ENCODE data around the gene TRIM27.
A peak's percentile ranks its signal among the peaks of the same experiment; 100 is the strongest.
"Not testable (repeated sequence)": the region's sequence is repeated elsewhere in the genome, so short reads cannot be mapped to it uniquely, and the experiment has no call there.

Gene TRIM27

DNA sequence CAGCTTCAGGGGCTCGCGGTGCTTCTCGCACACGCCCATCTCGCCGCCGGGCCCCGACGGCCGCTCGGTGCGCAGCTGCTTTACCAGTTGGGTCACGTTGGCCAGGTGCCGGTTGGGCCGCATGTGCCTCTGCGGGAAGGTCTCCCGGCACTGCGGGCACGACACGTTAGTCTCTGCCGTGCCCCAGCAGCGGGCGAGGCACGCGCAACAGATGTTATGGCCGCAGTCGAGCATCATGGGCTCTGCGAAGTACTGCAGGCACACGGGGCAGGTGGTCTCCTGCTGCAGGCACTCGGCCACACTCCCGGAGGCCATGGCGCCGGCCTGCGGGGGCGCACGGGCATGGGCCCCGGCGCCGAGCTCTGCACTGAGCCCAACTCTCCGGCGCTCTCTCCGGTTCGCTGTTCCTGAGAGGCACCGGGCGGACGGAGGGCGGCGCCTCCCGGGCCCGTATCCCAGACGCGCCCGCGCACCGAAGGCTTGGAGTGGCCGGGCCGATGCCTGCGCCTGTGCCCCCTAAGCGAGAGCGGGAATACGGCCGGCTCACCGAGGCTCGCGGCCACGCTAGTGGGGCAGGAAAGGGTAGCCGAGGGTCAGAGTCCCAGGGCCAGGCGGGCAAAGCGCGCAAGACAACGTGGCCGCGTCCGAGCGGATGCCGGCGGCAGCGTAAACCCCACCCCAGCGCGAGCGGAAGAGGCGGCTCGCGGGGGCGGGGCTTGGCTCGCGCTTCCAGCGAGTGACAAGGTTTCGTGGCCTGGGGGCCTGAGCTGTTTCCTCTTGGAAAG is at the start of gene TRIM27:
TSS of gene TRIM27 (minus strand) at position 668 of the 785 bp plus-strand sequence. CDS start at position 315, 353 bp downstream.
- peak; percentile 83 for DNase-seq (ENCODE audit: low read depth)

DNA sequence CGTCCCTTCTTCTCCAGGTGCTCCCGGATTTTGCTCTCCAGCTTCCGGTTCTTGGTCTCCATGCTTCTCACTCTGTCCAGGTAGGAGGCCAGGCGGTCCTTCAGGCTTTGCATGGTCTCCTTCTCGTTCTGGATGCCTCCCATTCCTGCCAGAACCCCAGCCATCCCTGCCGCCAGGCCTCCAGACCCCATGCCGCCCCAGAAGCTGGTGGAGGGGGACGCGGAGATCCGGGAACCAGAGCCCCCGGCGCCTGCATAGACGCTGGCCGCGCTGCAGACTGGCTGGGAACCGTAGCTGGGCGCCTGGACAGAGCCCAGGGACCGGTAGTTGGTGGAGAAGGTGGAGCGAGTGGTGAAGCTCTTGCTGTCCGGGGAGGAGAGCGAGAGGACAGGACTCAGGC is 46.3 kb upstream of the TRIM27 start:
- DNase-seq (ENCODE audit: low read depth), result not testable (repeated sequence)

- no peak for DNase-seq (ENCODE audit: low read depth)
These were observed 45.3 kb upstream of the TRIM27 start for GRCh38 chr6:28969129-28969528.

GRCh38 chr6:28968476-28968875 is 44.7 kb upstream of the TRIM27 start:
- no peak for DNase-seq (ENCODE audit: low read depth)

DNA sequence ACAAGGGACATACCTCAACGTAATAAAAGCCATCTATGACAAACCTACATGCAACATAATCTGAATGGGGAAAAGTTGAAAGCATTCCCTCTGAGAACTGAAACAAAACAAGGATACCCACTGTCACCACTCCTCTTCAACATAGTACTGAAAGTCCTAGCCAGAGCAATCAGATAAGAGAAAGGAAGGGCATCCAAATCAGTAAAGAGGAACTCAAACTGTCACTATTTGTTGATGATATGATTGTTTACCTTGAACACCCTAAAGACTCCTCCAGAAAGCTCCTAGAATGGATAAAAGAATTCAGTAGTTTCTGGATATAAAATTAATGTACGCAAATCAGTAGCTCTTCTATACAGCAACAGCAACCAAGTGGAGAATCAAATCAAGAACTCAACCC is 41.9 kb upstream of the TRIM27 start:
- DNase-seq (ENCODE audit: low read depth), result no peak

- no peak for DNase-seq (ENCODE audit: low read depth)
These were observed 37.2 kb upstream of the TRIM27 start for GRCh38 chr6:28960846-28961500.

DNA sequence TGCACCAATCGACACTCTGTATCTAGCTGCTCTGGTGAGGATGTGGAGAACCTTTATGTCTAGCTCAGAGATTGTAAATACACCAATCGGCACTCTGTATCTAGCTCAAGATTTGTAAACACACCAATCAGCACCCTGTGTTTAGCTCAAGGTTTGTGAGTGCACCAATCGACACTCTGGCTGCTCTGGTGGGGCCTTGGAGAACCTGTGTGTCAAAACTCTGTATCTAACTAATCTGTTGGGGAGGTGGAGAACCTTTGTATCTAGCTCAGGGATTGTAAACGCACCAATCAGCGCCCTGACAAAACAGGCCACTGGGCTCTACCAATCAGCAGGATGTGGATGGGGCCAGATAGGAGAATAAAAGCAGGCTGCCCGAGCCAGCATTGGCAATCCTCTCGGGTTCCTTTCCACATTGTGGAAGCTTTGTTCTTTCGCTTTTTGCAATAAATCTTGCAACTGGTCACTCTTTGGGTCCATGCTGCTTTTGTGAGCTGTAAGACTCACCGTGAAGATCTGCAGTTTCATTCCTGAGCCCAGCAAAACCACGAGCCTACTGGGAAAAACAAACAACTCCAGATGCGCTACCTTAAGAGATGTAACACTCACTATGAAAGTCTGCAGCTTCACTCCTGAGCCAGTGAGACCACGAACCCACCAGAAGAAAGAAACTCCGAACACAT is 34.9 kb upstream of the TRIM27 start:
- DNase-seq (ENCODE audit: low read depth), result not testable (repeated sequence)

DNA sequence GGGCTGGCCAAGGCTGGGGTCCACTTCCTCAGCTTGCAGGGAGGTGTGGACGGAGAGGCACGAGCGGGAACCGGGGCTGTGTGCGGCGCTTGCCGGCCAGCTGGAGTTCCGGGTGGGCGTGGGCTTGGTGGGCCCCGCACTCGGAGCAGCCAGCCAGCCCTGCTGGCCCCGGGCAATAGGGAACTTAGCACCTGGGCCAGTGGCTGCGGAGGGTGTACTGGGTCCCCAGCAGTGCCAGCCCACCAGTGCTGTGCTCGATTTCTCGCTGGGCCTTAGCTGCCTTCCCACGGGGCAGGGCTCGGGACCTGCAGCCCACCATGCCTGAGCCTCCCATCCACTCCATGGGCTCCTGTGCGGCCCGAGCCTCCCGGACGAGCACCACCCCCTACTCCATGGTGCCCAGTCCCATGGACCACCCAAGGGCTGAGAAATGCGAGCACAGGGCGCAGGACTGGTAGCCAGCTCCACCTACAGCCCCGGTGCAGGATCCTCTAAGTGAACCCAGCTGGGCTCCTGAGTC is 34.1 kb upstream of the TRIM27 start:
- DNase-seq (ENCODE audit: low read depth), result not testable (repeated sequence)

DNA sequence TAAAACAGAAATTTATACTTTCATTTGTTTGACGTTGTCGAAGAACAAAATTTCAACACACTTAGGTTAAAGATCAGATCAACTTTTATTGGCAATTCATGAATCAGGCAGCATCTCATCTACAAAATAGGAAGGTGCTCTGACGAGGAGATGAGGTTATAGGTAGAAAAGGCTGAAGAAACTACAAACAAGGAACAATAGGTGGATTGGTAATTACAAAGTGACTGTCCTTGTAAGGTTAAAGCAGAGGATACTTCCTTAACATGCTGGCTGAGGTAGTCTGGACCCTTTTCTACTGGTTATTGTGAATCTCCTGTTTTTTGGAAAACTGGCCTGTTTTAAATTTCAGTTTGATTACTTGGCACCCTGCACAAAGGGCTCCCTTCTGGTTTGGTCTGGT is 32.5 kb upstream of the TRIM27 start:
- DNase-seq (ENCODE audit: low read depth), result no peak

DNA sequence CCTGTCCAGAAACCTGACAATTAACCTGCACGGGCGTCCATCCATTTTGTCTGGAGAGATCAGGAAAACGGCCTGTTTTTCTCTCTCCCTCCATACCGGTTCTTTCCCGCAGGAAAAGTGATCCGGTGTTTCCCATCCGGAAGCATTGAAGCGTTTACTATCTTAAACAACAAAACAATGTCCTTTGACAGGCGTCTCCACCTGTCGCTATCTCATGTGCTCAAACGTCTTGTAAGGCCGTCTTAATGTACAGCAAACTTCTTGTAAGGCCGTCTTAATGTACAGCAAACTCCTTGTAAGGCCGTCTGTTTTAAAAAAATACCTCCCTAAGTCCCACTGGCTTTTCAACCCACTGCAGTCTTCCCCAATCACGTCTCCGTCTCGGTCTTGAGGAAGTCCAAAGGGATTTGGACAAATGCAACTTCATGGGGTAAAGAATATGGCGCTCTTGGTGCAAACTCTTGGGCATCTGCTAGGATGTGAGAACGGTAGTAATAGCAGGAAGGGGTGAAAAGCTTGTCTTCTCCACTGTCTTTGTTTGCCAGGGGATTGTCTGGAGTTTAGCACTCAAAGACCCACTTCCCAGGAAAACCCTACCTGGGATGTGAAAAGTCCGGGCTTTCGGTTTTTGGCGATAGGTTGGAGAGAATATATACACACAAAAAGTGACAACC is 29.9 kb upstream of the TRIM27 start:
- no peak for DNase-seq (ENCODE audit: low read depth)

- no peak for DNase-seq (ENCODE audit: low read depth)
These were observed 29.3 kb upstream of the TRIM27 start for GRCh38 chr6:28953039-28953584.

DNA sequence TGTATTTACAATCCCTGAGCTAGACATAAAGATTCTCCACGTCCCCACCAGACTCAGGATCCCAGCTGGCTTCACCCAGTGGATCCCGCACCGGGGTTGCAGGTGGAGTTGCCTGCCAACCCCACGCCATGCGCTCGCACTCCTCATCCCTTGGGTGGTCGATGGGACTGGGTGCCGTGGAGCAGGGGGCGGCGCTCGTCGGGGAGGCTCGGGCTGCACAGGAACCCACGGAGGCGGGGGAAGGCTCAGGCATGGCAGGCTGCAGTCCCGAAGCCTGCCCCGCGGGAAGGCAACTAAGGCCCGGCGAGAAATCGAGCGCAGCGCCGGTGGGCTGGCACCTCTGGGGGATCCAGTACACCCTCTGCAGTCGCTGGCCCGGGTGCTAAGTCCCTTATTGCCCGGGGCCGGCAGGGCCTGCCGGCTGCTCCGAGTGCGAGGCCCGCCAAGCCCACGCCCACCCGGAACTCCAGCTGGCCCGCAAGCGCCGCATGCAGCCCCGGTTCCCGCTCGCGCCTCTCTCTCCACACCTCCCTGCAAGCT is 25.9 kb upstream of the TRIM27 start:
- DNase-seq (ENCODE audit: low read depth), result not testable (repeated sequence)

DNA sequence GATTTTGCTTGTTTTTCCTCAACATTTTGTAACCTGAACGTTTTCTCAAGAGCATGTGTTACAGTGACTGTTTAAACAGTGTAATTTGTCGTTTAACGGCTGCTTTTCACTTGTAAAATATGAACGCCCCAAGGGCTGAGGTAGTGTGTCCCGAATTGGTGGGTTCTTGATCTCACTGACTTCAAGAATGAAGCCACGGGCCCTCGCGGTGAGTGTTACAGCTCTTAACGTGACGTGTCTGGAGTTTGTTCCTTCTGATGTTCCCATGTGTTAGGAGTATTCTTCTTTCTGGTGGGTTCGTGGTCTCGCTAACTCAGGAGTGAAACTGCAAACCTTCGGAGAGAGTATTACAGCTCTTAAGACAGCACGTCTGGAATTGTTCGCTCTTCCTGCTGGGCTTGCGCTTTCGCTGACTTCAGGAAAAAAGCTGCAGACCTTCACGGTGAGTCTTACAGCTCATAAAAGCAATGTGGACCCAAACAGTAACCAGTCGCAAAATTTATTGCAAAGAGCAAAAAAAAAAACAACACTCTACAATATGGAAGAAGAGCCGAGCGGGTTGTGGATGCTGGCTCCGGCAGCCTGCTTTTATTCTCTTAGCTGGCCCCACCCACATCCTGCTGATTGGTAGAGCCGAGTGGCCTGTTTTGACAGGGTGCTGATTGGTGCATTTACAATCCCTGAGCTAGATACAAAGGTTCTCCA is 25.1 kb upstream of the TRIM27 start:
- DNase-seq (ENCODE audit: low read depth), result no peak

DNA sequence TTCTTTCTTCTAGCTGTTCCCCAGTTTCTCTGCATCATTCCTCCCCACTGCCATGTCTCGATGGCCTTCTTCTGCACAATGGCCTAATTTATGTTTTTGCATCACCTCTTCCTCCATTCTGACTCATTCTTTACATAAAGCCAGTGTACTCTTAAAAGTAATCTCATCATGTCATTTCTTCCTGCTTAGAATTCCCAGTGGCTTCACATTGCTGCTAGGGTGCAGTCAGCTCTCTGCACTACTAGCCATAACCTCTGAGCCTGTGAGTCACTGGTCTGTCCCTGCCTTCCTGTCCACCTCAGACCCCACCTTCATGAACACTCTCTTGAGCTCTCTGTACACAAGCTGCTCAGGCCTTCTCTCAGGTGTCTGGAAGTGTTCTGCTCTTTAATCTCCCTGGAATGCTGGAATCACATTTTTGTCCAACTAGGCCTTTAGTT is 24.1 kb upstream of the TRIM27 start:
- no peak for DNase-seq (ENCODE audit: low read depth)

- DNase-seq (ENCODE audit: low read depth), result no peak
These were observed 23.4 kb upstream of the TRIM27 start for GRCh38 chr6:28947067-28947765.

DNA sequence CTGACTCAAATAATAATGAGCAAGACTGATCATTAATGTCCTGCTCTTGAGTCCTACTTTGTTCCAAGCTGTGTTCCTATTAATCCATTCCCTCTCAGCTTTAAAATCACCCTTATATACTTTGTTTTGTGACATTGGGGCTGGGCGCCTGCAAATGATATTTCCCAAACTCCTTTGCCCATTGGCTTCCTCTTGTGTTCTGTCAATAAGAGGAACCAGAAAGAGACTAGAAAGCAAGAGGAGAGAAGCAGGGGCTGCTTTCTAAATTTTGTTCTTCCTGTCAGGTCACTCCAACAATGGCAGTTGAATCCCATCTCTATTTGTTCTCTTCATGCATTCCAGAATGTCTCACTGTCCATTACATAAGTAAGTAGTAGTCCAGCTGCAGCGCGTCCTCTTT is 21.6 kb upstream of the TRIM27 start:
- no peak for DNase-seq (ENCODE audit: low read depth)

GRCh38 chr6:28944412-28944865 is 20.7 kb upstream of the TRIM27 start:
- DNase-seq (ENCODE audit: low read depth), result peak; percentile 64

GRCh38 chr6:28943557-28944411 is 20.0 kb upstream of the TRIM27 start:
- peak; percentile 74 for DNase-seq (ENCODE audit: low read depth)

DNA sequence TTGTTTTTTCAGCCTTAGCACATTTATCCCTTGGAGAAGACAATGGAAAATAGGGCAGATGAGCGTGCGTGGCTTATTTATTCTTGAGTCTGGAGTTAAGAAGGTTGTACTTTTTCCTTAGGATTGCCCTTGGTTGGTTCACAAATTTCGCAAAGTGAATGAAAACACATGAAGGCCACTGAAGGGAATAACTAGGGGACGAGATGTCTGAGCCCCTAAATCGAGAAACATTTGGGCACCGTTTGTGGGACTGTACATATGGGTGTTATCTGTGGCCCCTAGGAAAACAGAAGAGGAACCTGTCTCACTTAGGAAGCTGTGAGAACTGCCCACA is 19.4 kb upstream of the TRIM27 start:
- no peak for DNase-seq (ENCODE audit: low read depth)

All from activated T-cell treated with anti-CD3 and anti-CD28 coated beads for 48 hours (primary cell).